GM19099 (cell line): ENCODE results near the gene KRTAP10-8.
"Not testable (repeated sequence)": the region's sequence is repeated elsewhere in the genome, so short reads cannot be mapped to it uniquely, and the experiment has no call there.

Experiments
- POLR2A ChIP-seq: IDR thresholded peaks from 3 replicates; pipeline ENCODE4 v1.6.1; 2011; ENCODE audit warnings: low read depth; ENCODE audit not compliant: insufficient read length; ENCODE audit errors: extremely low read depth

The KRTAP10-8 gene

GRCh38 chr21:44574457-44575306 is 37.2 kb upstream of the KRTAP10-8 start:
- TF ChIP-seq POLR2A, result no peak

GRCh38 chr21:44575307-44576024 is 36.4 kb upstream of the KRTAP10-8 start:
- no peak for TF ChIP-seq POLR2A

GRCh38 chr21:44576025-44576420 is 35.9 kb upstream of the KRTAP10-8 start:
- TF ChIP-seq POLR2A, result no peak

- no peak for TF ChIP-seq POLR2A
Observed at GRCh38 chr21:44578371-44579055, 33.4 kb upstream of the KRTAP10-8 start.

- no peak for TF ChIP-seq POLR2A
Observed at GRCh38 chr21:44579056-44579832, 32.6 kb upstream of the KRTAP10-8 start.

- TF ChIP-seq POLR2A, result no peak
Observed at GRCh38 chr21:44579833-44580144, 32.1 kb upstream of the KRTAP10-8 start.

GRCh38 chr21:44580231-44580821 is 31.6 kb upstream of the KRTAP10-8 start, which contains the start of gene KRTAP10-5:
Gene KRTAP10-5 (minus strand): TSS chr21:44580604. CDS start chr21:44580578, 26 bp downstream.
- not testable (repeated sequence) for TF ChIP-seq POLR2A

GRCh38 chr21:44581158-44581557 is 30.7 kb upstream of the KRTAP10-8 start:
- TF ChIP-seq POLR2A, result no peak

- TF ChIP-seq POLR2A, result no peak
Observed at GRCh38 chr21:44582055-44582454, 29.8 kb upstream of the KRTAP10-8 start.

GRCh38 chr21:44583089-44583799 is 28.6 kb upstream of the KRTAP10-8 start:
- no peak for TF ChIP-seq POLR2A

- TF ChIP-seq POLR2A, result no peak
Observed at GRCh38 chr21:44583800-44584147, 28.1 kb upstream of the KRTAP10-8 start.

- TF ChIP-seq POLR2A, result no peak
Observed at GRCh38 chr21:44585892-44586291, 26.0 kb upstream of the KRTAP10-8 start.

- no peak for TF ChIP-seq POLR2A
Observed at GRCh38 chr21:44589094-44589493, 22.8 kb upstream of the KRTAP10-8 start.

GRCh38 chr21:44589586-44590305 is 22.1 kb upstream of the KRTAP10-8 start:
- no peak for TF ChIP-seq POLR2A

GRCh38 chr21:44590311-44590721 is 21.6 kb upstream of the KRTAP10-8 start:
- no peak for TF ChIP-seq POLR2A
